A673 (cell line): ENCODE measurements around the gene FRMD3. TPM values are rescaled to one million over a fixed set of nuclear protein-coding genes. Genes with fewer than 3 reads are reported as not detected.

Experiments
- BruUV-seq: library from RNA; stranded (reverse); fragments of 400-500 nt; replicated peaks from 2 replicates; lab custom pipeline; 2021; lab: Mats Ljungman, UMichigan
- CTCF ChIA-PET: fragments of 300-600 bp; sonication (Branson Sonifier 250); formaldehyde crosslinking; loops from one replicate; lab custom pipeline; 2022; ENCODE audit warnings: antibody characterized with exemption; lab: Charles Lee
- POLR2A ChIA-PET: fragments of 300-600 bp; sonication (Branson Sonifier 250); formaldehyde crosslinking; loops from one replicate; lab custom pipeline; 2022; ENCODE audit warnings: antibody characterized with exemption; ENCODE audit not compliant: low non-redundant PET; lab: Charles Lee
- DNase-seq: peaks from one replicate; pipeline ENCODE4 v3.0.0-alpha.2; 2015; ENCODE audit warnings: low spot score
- H3K27ac ChIP-seq: fragments of 200-600 bp; sonication (generic); 2 replicates; pipeline ENCODE4 v1.5.1; 2016; ENCODE audit warnings: mixed run types, low read depth, mild to moderate bottlenecking, mixed read lengths, antibody characterized with exemption, low read length; ENCODE audit not compliant: poor library complexity, severe bottlenecking
- H3K27me3 ChIP-seq: fragments of 200-600 bp; sonication (generic); replicated peaks from 2 replicates; pipeline ENCODE4 v1.6.1; 2017; ENCODE audit warnings: mixed run types, low read depth, mild to moderate bottlenecking, mixed read lengths, antibody characterized with exemption, low read length; ENCODE audit not compliant: insufficient read depth, poor library complexity
- H3K36me3 ChIP-seq: fragments of 200-600 bp; sonication (generic); 2 replicates; pipeline ENCODE4 v1.6.1; 2016; ENCODE audit warnings: mixed run types, mild to moderate bottlenecking, mixed read lengths, antibody characterized with exemption, low read length; ENCODE audit not compliant: insufficient read depth, poor library complexity, severe bottlenecking
- H3K4me1 ChIP-seq: fragments of 200-600 bp; sonication (generic); 2 replicates; pipeline ENCODE4 v1.6.1; 2017; ENCODE audit warnings: mixed run types, mild to moderate bottlenecking, mixed read lengths, antibody characterized with exemption, low read length; ENCODE audit not compliant: insufficient read depth, poor library complexity, severe bottlenecking
- H3K4me3 ChIP-seq: fragments of 200-600 bp; sonication (generic); 2 replicates; pipeline ENCODE4 v1.5.1; 2016; ENCODE audit warnings: low read depth, mixed run types, mild to moderate bottlenecking, mixed read lengths, low read length; ENCODE audit not compliant: poor library complexity, severe bottlenecking
- H3K9me3 ChIP-seq: fragments of 200-600 bp; sonication (generic); 2 replicates; pipeline ENCODE4 v1.6.1; 2016; ENCODE audit warnings: mixed run types, low read depth, mild to moderate bottlenecking, mixed read lengths, antibody characterized with exemption, low read length; ENCODE audit not compliant: poor library complexity, severe bottlenecking
- CTCF ChIP-seq: fragments of 300-800, 200-600 bp; sonication (generic); conservative IDR thresholded peaks from 2 replicates; pipeline ENCODE4 v1.5.1; 2017; ENCODE audit warnings: low read depth, mild to moderate bottlenecking, antibody characterized with exemption, low read length, moderate library complexity, mixed read lengths
- EZH2 ChIP-seq: fragments of 200-600 bp; sonication (generic); IDR thresholded peaks from 2 replicates; pipeline ENCODE4 v1.6.1; 2017; ENCODE audit warnings: borderline replicate concordance, low read depth, mild to moderate bottlenecking, mixed read lengths, antibody characterized with exemption, low read length; ENCODE audit not compliant: poor library complexity, severe bottlenecking
- intact Hi-C: fragments of 100-400 bp; cut with micrococcal nuclease; formaldehyde crosslinking; loops from one replicate; pipeline ENCODE4 v1.10.0; 2022; ENCODE audit not compliant: unreplicated experiment
- total RNA-seq: library from RNA; stranded (reverse); gene quantifications from 2 replicates; pipeline ENCODE4 v1.2.3, GENCODE V29; 2021

The FRMD3 gene
- total RNA-seq, 1 experiment from 2014 or later, result 1.0 TPM

- Histone ChIP-seq H3K27ac (no peak overlapping the region), H3K4me1 (no peaks in the 10 kb centered on the region), H3K36me3 (no peaks in the 10 kb centered on the region), H3K4me3 (no peak overlapping the region), H3K9me3 (no peaks in the 10 kb centered on the region), H3K27me3 (peaks cover 10% of the 10 kb centered on the region)
- BruUV-seq, result no TSS peak
- ChIA-PET CTCF (no interaction called here), POLR2A (interaction anchor here (0.6 kb wide), 1 partner anchor 14 kb away, joined by 3 read pairs; no protein-coding TSS in a partner anchor)
- intact Hi-C loops, result loop anchor here (5.0 kb wide), 1 partner anchor 345 kb away; no protein-coding TSS in a partner anchor
- TF ChIP-seq EZH2 (no peak), CTCF (no peak)
- peak; percentile 67 for DNase-seq
Measured at GRCh38 chr9:83197591-83197990, 340.6 kb downstream of the FRMD3 start.

GRCh38 chr9:83196946-83197345, 341.3 kb downstream of the FRMD3 start:
- Histone ChIP-seq H3K36me3 (no peaks in the 10 kb centered on the region), H3K27ac (no peak overlapping the region), H3K9me3 (no peaks in the 10 kb centered on the region), H3K4me3 (no peak overlapping the region), H3K27me3 (peaks cover 10% of the 10 kb centered on the region), H3K4me1 (no peaks in the 10 kb centered on the region)
- ChIA-PET CTCF (no interaction called here), POLR2A (interaction anchor here (0.6 kb wide), 1 partner anchor 14 kb away, joined by 3 read pairs; no protein-coding TSS in a partner anchor)
- intact Hi-C loops, result loop anchor here (5.0 kb wide), 1 partner anchor 345 kb away; no protein-coding TSS in a partner anchor
- DNase-seq, result no peak
- TF ChIP-seq CTCF, result no peak
- TF ChIP-seq EZH2, result no peak
- no TSS peak for BruUV-seq

Other genes with a start within 250 kb of the FRMD3 start
- 1.6 and 1.7 TPM in 2 replicates for gene IDNK, start 84.7 kb upstream of the FRMD3 start, total RNA-seq
- 154 and 162 TPM in 2 replicates for gene UBQLN1, start 169.6 kb upstream of the FRMD3 start, total RNA-seq